D721Med (cell line): ENCODE results near the gene TMEM158.

Source experiments
- DNase-seq: peaks from one replicate; pipeline ENCODE4 v3.0.0; 2011; ENCODE audit warnings: low spot score; ENCODE audit not compliant: insufficient read length
- FAIRE-seq: peaks from 2 replicates; lab custom pipeline; 2011; peaks lifted over from hg19 to GRCh38; lab: Jason Lieb, UNC
- TF ChIP-seq, protein P1 (sequence below): IDR thresholded peaks from 2 replicates; pipeline ENCODE4 v1.5.1; 2012; ENCODE audit warnings: mild to moderate bottlenecking, control low read depth; ENCODE audit not compliant: insufficient read depth; ENCODE audit errors: missing control alignments

TMEM158 gene

DNA sequence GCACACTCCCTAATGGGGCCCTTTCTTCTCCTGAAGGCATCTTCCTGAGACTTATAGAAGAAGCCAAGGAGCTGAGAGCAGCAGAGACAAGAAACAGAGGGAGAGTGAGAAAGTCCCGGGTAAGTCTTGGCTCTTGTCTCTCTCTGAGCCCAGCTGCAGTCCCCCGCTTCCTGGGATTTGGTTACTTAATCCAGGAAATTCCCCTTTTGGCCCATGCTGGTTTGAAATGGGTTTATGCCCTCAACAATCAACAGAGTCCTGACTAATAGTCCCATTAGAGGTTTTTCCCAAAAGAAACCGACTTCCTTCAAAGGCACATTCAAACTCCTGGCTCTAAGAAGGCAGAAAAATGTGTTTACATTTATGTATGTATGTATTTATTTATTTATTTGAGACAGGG lies 22.0 kb downstream of the TMEM158 start:
- TF ChIP-seq, protein P1, sequence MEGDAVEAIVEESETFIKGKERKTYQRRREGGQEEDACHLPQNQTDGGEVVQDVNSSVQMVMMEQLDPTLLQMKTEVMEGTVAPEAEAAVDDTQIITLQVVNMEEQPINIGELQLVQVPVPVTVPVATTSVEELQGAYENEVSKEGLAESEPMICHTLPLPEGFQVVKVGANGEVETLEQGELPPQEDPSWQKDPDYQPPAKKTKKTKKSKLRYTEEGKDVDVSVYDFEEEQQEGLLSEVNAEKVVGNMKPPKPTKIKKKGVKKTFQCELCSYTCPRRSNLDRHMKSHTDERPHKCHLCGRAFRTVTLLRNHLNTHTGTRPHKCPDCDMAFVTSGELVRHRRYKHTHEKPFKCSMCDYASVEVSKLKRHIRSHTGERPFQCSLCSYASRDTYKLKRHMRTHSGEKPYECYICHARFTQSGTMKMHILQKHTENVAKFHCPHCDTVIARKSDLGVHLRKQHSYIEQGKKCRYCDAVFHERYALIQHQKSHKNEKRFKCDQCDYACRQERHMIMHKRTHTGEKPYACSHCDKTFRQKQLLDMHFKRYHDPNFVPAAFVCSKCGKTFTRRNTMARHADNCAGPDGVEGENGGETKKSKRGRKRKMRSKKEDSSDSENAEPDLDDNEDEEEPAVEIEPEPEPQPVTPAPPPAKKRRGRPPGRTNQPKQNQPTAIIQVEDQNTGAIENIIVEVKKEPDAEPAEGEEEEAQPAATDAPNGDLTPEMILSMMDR: no peak
- FAIRE-seq: no peak
- no peak for DNase-seq

DNA sequence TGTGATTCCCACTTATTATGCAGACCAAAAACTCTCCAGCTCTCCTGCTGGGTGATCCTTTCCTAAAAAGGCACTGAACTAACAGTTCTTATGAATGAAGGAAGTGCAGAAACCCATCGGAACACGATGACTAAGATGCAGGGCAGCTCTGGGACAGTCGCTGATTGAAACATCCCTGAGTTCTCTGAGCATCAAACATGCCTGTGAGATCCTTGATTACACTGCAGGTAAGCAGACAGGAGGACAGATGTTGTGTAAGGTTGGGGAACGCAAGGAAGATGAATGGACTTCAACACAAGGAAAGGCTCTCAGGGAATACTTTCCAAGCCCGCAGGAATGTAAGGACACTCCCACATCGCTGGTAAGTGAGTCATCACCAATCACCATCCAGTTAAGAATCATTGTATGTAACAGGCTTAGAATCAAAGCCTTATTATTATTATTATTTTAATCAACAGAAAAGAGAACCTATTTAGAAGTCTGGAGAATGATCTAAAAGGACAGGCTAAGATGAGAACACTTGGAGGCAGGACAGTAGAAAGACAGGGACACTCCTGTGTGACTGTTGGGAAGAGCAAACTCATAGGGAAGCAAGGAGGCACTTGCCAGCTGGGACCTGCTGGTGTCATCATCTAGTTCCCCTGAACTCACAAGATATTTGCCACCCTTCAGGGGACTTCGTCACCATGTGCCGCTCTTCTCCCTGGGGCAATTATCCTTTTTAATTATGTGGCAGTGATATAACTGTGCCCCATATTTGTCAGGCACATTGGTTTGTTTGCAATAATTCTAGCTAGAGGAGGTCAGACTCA lies 26.0 kb downstream of the TMEM158 start:
- TF ChIP-seq, protein P1: no peak
- no peak for FAIRE-seq
- no peak for DNase-seq

DNA sequence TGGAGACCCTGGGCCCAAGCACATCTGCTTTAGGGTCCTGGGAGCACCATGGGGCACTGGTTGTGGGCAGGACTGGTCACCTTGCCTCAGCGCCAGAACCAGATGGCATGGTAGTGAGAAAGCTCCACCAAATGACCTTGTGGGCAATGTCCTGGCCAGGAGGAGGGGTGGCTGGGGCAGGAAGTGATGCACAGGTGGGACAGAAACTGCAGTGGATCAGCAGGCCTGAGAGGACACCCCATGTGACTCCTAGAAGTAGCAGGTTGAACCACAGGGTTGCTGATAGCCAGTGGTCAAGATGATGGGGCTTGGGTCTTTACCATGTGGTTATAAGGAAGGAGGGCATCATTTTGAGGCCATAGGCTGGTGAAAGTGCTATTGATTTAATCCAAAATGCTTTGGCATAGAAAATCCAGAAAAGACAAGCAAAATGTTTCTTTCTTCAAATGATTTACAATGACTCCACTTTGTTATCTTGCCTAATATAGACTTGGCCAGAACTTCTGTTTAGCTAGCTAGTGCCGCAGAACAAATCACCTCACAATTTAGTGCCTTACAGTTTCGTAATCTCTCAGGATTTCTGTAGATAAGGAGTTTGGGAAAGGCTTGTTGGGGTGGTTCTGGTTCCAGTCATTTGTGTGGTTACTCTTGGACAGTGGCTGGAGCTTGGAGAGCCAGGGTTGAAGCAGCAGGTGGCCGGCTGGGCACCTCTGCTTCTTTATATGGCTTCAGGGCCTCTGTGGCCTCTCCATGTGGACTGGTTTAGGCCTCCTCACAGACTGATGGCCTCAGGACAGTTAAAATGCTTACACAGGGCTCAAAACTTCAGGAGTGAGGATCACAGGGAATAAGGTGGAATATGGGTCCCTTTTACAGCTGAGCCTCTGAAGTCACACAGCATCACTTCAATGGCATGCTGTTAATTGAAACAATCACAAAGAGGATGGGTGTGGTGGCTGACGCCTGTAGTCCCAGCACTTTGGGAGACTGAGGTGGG lies 27.5 kb downstream of the TMEM158 start:
- TF ChIP-seq, protein P1: no peak
- FAIRE-seq (no peak), DNase-seq (no peak)

DNA sequence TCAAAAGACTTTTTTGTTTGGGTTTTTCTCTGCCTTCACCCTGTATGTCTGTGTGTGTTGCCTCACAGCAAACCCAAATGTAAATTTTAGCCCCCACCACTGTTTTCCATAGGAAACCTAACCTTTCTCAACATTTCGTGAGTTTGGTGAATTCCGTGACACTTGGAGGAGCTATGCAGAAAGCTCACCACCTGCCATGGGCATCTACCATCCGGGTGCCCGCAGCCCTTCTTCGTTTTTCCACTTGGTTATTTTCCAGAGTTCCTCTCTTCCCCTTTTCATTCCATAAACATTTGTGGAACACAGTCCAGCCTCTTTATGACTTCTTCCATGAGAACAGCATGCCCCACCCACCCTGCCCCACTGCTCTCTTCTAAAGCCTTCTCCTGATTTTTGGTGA lies 31.3 kb downstream of the TMEM158 start:
- TF ChIP-seq, protein P1: no peak
- no peak for FAIRE-seq
- no peak for DNase-seq

DNA sequence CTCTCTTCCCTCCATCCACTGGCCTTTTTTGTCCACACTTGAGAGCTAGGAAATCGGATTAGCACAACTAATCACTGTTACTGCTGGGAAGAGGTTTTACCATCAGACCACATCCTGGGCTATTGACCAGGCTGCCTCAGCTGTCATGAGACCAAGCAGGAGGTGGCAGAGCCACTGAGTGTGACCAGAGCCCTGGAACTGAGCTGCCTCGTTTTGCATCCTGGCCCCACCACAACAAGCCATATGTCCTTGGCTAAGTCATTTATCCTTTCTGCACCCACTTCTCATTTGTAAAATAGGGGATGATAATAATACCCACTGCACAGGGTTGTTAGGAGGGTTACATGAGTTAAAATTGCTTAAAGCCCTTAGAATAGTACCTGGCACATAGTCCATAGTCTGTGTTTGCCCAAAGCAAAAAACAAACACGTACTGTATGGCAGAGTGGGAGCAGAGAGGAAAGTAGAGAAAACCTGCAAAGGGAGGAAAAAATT lies 34.1 kb downstream of the TMEM158 start:
- DNase-seq (no peak), FAIRE-seq (no peak)
- TF ChIP-seq, protein P1: no peak

DNA sequence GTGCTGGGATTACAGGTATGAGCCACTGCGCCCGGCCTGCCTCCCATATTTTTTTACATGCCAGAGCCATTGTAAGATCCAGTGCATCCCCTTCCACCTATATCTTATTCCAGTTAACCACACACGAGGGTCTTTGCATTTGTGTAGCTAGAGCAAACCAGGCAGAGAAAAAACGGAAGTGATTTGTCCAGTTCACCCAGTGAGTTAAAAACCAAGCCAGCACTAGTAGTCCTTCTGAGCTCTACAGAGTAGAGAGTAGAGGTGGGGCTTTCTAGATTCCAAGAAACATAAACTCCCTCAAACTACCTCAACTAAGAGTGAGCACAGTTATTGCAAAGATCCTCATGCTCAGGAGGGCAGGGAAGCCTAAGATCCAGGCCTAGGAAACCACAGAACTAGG lies 34.7 kb downstream of the TMEM158 start:
- DNase-seq (no peak), FAIRE-seq (no peak)
- TF ChIP-seq, protein P1: no peak
